ENCODE measurements around the gene C12orf56. TPM values are rescaled to one million over a fixed set of nuclear protein-coding genes. Genes with fewer than 3 reads are reported as not detected.

The C12orf56 gene
- polyA plus RNA-seq, 1 donor from 2014 or later: not detected

DNA sequence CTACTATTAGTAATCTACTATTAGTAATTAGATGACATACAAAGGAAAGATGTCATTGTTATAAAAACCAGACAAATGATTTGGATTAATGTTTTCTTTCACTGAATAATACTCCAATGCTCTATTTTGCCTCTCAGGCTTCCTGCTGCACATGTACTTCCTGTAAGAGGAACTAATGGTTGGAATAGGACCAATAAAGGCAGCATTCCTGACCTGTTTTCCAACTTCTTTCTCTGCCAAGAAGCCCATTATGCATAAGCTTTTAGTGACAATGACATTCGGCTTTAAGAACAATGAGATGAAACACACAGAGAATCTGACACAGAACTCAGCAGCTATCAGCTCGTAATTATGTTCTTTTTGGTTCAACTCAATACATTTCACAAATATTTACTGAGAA is 5.2 kb upstream of the C12orf56 start:
- Histone ChIP-seq H3K27me3 (ENCODE audit: insufficient read depth, low read depth, low read length) (no peaks in the 10 kb centered on the region), H3K4me3 (ENCODE audit: low read length) (no peak overlapping the region), H3K36me3 (ENCODE audit: insufficient read depth, low read length) (no peaks in the 10 kb centered on the region), H2AFZ (ENCODE audit: low read depth, low read length) (no peak overlapping the region), H3K9ac (ENCODE audit: low read length) (no peak overlapping the region), H3K9me2 (ENCODE audit: insufficient read depth, low read length) (no peaks in the 10 kb centered on the region), H4K20me1 (ENCODE audit: insufficient read depth) (no peaks in the 10 kb centered on the region), H3K4me2 (ENCODE audit: low read length) (no peak overlapping the region), H3K27ac (ENCODE audit: low read length) (no peak overlapping the region), H3K9me3 (ENCODE audit: low read length) (no peaks in the 10 kb centered on the region), H3F3A (ENCODE audit: insufficient read depth, low read length, poor library complexity, severe bottlenecking) (no peaks in the 10 kb centered on the region), H3K79me2 (replicated peaks; ENCODE audit: insufficient read depth, low read length) (no peaks in the 10 kb centered on the region)
- TF ChIP-seq SMC3 (conservative IDR thresholded peaks at IDR 0.05; ENCODE audit: poor library complexity) (no peak), EP300 (conservative IDR thresholded peaks at IDR 0.05; ENCODE audit: poor library complexity, severe bottlenecking) (no peak), POLR2AphosphoS5 (IDR thresholded peaks at IDR 0.05) (no peak), MXI1 (conservative IDR thresholded peaks at IDR 0.05; ENCODE audit: poor library complexity, severe bottlenecking) (no peak), RAD21 (conservative IDR thresholded peaks at IDR 0.05) (no peak), EZH2 (IDR thresholded peaks at IDR 0.05; ENCODE audit: borderline replicate concordance, insufficient read depth, low read length, poor library complexity, severe bottlenecking) (no peak), TAF1 (IDR thresholded peaks at IDR 0.05; ENCODE audit: low read depth) (no peak)
- TF ChIP-seq, protein P1, sequence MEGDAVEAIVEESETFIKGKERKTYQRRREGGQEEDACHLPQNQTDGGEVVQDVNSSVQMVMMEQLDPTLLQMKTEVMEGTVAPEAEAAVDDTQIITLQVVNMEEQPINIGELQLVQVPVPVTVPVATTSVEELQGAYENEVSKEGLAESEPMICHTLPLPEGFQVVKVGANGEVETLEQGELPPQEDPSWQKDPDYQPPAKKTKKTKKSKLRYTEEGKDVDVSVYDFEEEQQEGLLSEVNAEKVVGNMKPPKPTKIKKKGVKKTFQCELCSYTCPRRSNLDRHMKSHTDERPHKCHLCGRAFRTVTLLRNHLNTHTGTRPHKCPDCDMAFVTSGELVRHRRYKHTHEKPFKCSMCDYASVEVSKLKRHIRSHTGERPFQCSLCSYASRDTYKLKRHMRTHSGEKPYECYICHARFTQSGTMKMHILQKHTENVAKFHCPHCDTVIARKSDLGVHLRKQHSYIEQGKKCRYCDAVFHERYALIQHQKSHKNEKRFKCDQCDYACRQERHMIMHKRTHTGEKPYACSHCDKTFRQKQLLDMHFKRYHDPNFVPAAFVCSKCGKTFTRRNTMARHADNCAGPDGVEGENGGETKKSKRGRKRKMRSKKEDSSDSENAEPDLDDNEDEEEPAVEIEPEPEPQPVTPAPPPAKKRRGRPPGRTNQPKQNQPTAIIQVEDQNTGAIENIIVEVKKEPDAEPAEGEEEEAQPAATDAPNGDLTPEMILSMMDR (IDR thresholded peaks at IDR 0.05; ENCODE audit: poor library complexity, severe bottlenecking): no peak
- TF ChIP-seq, protein P2, sequence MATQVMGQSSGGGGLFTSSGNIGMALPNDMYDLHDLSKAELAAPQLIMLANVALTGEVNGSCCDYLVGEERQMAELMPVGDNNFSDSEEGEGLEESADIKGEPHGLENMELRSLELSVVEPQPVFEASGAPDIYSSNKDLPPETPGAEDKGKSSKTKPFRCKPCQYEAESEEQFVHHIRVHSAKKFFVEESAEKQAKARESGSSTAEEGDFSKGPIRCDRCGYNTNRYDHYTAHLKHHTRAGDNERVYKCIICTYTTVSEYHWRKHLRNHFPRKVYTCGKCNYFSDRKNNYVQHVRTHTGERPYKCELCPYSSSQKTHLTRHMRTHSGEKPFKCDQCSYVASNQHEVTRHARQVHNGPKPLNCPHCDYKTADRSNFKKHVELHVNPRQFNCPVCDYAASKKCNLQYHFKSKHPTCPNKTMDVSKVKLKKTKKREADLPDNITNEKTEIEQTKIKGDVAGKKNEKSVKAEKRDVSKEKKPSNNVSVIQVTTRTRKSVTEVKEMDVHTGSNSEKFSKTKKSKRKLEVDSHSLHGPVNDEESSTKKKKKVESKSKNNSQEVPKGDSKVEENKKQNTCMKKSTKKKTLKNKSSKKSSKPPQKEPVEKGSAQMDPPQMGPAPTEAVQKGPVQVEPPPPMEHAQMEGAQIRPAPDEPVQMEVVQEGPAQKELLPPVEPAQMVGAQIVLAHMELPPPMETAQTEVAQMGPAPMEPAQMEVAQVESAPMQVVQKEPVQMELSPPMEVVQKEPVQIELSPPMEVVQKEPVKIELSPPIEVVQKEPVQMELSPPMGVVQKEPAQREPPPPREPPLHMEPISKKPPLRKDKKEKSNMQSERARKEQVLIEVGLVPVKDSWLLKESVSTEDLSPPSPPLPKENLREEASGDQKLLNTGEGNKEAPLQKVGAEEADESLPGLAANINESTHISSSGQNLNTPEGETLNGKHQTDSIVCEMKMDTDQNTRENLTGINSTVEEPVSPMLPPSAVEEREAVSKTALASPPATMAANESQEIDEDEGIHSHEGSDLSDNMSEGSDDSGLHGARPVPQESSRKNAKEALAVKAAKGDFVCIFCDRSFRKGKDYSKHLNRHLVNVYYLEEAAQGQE (IDR thresholded peaks at IDR 0.05; ENCODE audit: borderline replicate concordance): no peak

DNA sequence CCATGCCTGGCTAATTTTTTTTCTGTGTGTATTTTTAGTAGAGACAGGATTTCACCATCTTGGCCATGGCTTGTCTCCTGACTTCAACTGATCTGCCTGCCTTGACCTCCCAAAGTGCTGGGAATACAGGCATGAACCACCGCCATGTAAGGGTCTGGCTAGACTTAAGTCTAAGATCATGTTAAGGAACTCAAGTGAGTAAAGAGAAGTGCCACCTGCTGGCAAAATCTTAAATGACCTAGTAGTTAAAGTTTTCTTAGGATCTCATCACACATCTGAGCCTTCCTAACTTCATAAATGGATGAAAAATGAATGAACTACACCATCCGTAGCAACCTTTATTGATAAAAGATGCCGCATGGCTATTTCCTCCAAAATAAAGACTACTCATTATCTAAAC is 1.7 kb upstream of the C12orf56 start:
- Histone ChIP-seq H2AFZ (ENCODE audit: low read depth, low read length) (no peak overlapping the region), H3K4me3 (ENCODE audit: low read length) (no peak overlapping the region), H3K36me3 (ENCODE audit: insufficient read depth, low read length) (no peaks in the 10 kb centered on the region), H3K4me2 (ENCODE audit: low read length) (no peak overlapping the region), H3K79me2 (replicated peaks; ENCODE audit: insufficient read depth, low read length) (no peaks in the 10 kb centered on the region), H3F3A (ENCODE audit: insufficient read depth, low read length, poor library complexity, severe bottlenecking) (no peaks in the 10 kb centered on the region), H3K27ac (ENCODE audit: low read length) (no peak overlapping the region), H4K20me1 (ENCODE audit: insufficient read depth) (no peaks in the 10 kb centered on the region), H3K9me2 (ENCODE audit: insufficient read depth, low read length) (no peaks in the 10 kb centered on the region), H3K27me3 (ENCODE audit: insufficient read depth, low read depth, low read length) (no peaks in the 10 kb centered on the region), H3K9ac (ENCODE audit: low read length) (no peak overlapping the region), H3K9me3 (ENCODE audit: low read length) (no peaks in the 10 kb centered on the region)
- no peak for TF ChIP-seq RAD21 (conservative IDR thresholded peaks at IDR 0.05)
- no peak for TF ChIP-seq POLR2AphosphoS5 (IDR thresholded peaks at IDR 0.05)
- no peak for TF ChIP-seq SMC3 (conservative IDR thresholded peaks at IDR 0.05; ENCODE audit: poor library complexity)
- TF ChIP-seq, protein P1 (IDR thresholded peaks at IDR 0.05; ENCODE audit: poor library complexity, severe bottlenecking): no peak
- no peak for TF ChIP-seq MXI1 (conservative IDR thresholded peaks at IDR 0.05; ENCODE audit: poor library complexity, severe bottlenecking)
- TF ChIP-seq, protein P2 (IDR thresholded peaks at IDR 0.05; ENCODE audit: borderline replicate concordance): no peak
- TF ChIP-seq EZH2 (IDR thresholded peaks at IDR 0.05; ENCODE audit: borderline replicate concordance, insufficient read depth, low read length, poor library complexity, severe bottlenecking): no peak
- no peak for TF ChIP-seq TAF1 (IDR thresholded peaks at IDR 0.05; ENCODE audit: low read depth)

Data from neural cell (in vitro differentiated cells).